ENCODE measurements around the gene EML3.
"Not testable (repeated sequence)": the region's sequence is repeated elsewhere in the genome, so short reads cannot be mapped to it uniquely, and the experiment has no call there.

The EML3 gene

GRCh38 chr11:62599069-62599696 lies 13.4 kb downstream of the EML3 start:
- DNase-seq: peak; percentile 94

GRCh38 chr11:62595124-62595523 lies 17.5 kb downstream of the EML3 start:
- no peak for DNase-seq

GRCh38 chr11:62593434-62594044 lies 19.0 kb downstream of the EML3 start:
- DNase-seq: peak; percentile 86

- no peak for DNase-seq
Observed at GRCh38 chr11:62592989-62593421, 19.6 kb downstream of the EML3 start.

GRCh38 chr11:62592146-62592815 lies 20.3 kb downstream of the EML3 start:
- DNase-seq: no peak

GRCh38 chr11:62591448-62592145 lies 21.0 kb downstream of the EML3 start, which contains the start of gene TUT1:
TUT1 (minus strand) TSS chr11:62591523; CDS start chr11:62591485, 38 bp downstream.
- peak; percentile 96 for DNase-seq

- DNase-seq: no peak
Observed at GRCh38 chr11:62588966-62589637, 23.5 kb downstream of the EML3 start.

- not testable (repeated sequence) for DNase-seq
Observed at GRCh38 chr11:62585356-62585755, 27.2 kb downstream of the EML3 start.

- not testable (repeated sequence) for DNase-seq
Observed at GRCh38 chr11:62581735-62582134, 30.8 kb downstream of the EML3 start.

- DNase-seq: no peak
Observed at GRCh38 chr11:62580959-62581715, 31.4 kb downstream of the EML3 start.

GRCh38 chr11:62579252-62579651 lies 33.3 kb downstream of the EML3 start:
- no peak for DNase-seq

GRCh38 chr11:62578541-62578940 lies 34.0 kb downstream of the EML3 start:
- no peak for DNase-seq

- DNase-seq: no peak
Observed at GRCh38 chr11:62577046-62577714, 35.4 kb downstream of the EML3 start.

GRCh38 chr11:62575837-62576236 lies 36.7 kb downstream of the EML3 start:
- no peak for DNase-seq

GRCh38 chr11:62575156-62575555 lies 37.4 kb downstream of the EML3 start:
- no peak for DNase-seq

- DNase-seq: no peak
Observed at GRCh38 chr11:62574363-62575071, 38.1 kb downstream of the EML3 start.

GRCh38 chr11:62573592-62574362 lies 38.8 kb downstream of the EML3 start, which contains the start of gene EEF1G:
EEF1G (minus strand) TSS chr11:62573891; CDS start chr11:62573842, 49 bp downstream.
- DNase-seq: peak; percentile 97

- no peak for DNase-seq
Observed at GRCh38 chr11:62573006-62573591, 39.5 kb downstream of the EML3 start.

- no peak for DNase-seq
Observed at GRCh38 chr11:62572431-62572830, 40.1 kb downstream of the EML3 start.

Data from activated CD8-positive, alpha-beta memory T cell treated with anti-CD3 and anti-CD28 coated beads for 24 hours (primary cell).